Activated T-cell treated with anti-CD3 and anti-CD28 coated beads, Interleukin-2, amount 50 U/mL, for 1 hour (primary cell): ENCODE results near the gene SMIM20.

ENCODE experiments used
- DNase-seq: peaks from one replicate; pipeline ENCODE4 v3.0.0-alpha.2; 2020

The SMIM20 gene

DNA sequence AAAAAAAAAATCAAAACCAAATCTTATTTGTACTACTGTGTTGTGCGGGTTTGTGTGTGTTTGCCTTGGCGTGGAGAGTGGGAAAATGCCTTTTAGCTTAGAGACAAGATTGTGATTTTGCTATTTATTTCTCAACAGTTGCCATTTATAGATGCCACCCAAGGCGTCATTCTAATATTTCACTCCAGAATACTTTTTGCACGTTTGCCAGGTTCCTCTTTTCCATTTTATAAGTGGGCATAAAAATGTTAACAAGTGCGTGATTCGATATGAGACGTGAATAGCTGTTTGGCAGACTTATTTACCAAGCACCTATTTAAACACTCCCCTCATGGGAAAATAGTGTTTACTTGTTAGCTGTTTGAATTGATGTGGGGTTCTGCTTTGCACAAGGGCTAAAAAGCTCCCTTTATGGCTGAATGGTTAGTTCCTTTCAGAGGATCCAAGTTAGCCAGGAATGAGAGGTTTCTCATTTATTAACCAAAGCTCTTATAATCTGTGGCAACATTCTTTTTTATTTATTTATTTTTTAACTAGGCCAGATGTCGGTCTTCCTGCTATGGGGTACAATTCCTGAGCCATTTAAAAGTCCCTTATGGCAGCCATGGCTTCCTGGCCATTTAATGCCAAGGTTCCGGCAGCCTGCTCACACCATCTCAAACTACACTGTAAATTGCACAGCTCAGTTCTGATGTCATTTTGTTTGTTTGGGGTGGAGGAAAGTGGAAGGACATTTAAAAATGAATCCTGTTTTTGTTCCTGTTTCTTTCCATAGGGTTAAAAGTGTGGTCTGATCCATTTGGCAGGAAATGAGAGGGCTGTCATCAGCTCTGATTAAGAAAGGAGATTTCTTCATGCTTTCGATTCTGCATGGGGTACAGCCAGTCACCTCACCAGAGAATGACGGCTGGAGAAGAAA lies 14.6 kb downstream of the SMIM20 start:
- DNase-seq: no peak

DNA sequence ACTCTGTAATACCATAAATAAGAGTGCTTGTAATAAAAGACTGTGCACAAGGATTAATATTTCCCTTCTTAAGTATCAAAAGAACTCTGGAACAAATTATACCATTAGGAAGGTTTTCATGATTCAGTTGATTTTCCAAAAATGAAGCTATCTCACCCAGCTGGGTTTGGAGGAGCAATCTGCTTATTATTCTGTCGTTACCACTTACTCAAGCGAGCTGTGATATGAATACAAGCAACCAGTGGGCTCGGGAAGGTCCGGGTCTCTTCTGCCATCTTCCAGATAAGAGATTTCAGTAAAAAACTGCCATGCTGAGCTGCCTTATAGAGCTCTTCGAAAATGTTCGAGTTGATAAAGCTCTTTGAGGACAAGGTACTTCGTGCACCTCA lies 15.3 kb downstream of the SMIM20 start:
- no peak for DNase-seq

DNA sequence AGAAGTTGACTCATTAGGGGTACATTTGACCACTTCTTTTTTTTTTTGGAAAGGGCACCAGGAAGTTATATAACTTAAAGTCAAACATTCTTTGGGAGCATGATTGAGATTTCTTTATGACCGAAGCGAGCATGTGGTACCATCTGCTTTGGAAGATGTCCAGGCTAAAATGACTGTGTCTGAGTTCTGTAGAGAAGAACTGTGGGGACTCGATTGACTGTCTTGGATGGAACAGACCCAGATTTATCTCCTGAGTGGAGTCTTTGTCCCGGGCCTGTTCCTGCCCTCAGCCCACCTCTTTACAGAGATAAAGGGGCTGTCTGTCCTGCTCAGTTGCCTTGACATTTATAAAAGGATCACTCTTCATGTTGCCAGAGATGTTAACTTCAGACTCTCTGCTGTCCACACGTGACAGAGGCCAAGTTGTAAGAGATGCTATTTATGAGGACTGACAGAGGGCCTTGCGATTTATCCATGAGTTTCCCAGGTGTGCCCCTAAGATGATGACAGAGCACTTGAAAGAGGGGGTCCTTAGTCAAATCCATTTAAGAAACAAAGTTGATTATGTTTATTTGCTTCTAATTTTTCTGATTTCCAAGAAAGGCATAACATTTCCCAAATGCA lies 16.8 kb downstream of the SMIM20 start:
- no peak for DNase-seq

DNA sequence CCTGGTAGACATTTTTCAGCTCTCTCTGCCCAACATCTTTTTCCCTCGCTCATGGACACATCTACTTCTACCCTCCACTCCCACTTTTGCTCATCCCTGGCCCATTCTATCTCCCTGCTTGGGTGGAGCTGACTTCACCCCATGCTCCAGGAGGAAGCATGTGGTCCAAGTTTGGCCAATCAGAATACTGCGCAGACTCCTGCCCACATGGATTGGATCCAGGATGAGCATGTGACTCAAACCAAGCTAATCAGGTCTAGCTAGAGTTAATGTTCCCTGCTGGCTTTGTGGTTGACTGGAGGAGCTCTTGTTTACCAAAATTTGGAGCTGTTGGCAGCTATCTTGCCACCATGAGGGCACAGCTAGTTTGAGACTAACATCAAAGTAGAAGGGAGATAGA lies 22.7 kb downstream of the SMIM20 start:
- no peak for DNase-seq

DNA sequence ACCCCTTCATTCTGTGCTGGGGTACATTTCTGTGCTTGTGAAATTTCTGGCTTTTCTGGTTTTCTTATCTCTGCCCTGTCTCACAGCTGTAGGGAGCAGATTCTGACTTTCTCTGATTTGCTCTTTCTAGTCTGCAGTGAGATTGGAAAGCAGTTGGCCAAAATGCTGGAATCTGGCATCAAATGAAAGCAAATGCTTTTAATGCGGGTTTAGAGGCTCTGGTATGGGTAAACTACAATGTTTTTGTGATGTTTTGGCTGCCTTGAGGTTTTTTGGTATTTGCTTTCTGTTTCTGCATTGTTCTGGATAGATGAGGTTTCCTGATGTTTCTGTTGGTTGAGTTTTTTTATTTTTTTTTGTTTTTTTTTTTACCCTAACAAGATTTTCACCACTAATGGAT lies 23.8 kb downstream of the SMIM20 start:
- no peak for DNase-seq

DNA sequence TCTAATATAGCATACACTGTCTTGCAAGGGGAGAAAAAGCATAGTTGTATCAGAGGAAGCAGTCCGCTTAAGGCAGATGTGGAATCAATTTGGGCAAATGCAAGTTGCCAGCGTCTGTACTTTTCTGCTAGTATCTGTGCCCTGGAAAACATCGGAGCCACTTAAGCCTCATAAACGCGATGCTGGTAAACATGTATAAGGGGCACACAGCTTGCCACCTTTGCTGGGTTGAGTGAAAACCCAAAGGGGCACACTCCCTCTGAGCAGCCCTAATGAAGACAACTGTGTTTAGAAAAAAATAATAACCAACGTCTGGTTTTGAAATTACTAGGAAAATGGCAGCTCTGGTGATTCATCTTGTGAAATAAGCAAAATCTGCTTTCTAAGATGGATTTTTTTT lies 24.3 kb downstream of the SMIM20 start:
- no peak for DNase-seq

DNA sequence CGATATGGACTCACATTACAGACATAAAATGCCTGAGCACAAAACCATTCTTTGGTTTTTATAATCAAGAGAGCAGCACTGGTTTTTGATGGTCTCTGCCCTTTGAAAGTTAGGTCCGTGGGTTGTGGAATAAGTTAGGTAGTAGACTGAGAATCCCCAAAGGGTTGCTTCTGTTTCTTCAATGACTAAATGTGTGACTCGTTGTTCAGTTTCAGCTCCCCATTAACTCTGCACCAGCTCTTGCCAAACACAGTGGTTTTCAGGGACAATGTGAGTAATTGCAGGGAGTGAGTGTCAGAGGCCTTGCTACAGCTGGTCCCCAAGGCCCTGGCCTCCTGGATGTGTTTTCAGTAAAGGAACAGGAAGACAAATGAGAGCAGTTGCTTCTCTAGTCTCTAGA lies 24.8 kb downstream of the SMIM20 start:
- DNase-seq: no peak

DNA sequence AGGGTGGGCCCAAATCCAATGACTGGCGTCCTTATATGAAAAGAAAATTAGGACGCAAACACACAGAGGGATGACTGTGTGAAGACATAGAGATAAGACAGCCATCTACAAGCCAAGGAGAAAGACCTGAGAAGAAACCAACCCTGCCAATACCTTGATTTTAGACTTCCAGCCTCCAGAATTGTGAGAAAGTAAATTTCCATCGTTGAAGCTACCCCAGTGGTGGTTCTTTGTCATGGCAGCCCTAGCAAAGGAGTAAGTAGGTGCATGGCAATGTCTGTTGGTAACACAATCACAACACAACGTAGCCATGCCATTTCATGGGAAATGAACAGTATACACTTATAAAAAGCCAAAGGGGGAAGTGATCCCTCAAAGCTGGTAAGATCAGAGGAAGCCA lies 25.3 kb downstream of the SMIM20 start:
- DNase-seq: no peak

DNA sequence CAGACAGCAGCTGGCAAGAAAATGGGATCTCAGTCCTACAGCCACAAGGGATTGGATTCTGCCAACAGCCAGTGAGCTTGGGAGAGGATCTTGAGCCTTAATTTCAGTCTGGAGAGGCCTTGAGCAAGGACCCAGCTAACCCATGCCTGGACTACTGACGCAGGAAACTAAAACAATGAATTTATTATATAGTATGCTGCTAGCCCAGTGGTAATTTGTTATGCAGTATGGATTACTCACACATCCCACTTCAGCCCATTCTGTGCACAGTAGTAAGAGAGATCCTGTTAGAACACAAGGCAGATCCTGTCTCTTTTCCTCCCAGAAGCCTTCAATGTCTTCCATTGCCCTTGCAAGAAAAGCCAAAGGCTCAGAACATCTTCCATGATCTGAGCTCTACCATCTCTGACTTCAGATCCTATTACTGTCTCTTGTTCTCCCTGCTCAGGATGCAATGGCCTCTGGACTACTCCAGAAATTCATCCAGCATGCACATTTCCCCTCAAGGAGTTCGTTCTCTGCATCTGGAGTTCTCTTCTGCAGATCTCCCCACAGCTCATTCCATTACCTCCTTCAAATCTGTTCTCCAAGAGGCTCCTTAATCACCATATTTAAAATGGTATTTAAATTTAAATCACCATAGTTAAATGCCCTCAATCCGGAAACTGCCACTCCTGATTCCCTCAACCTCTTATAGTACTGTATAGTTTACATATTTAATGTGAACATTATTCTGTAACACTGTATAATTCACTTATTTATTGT lies 27.6 kb downstream of the SMIM20 start:
- no peak for DNase-seq

DNA sequence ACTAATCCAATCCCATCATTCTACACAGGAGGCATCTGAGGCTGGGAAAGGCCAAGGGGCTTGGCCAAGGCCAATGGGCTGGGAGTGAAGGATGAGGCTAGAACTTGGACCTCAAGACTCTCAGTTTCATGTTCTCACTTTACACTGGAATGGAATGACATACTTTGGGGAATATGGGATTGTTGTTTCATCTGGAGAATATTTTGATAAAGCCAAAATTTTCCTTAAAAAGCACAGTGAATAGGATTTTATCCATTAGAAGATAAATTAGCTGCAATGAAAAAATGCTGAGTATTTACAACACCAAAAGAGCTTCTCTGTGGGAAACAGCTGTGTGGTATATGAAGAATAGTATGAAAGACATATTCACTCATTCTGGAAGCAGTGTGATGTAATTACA lies 29.3 kb downstream of the SMIM20 start:
- no peak for DNase-seq

DNA sequence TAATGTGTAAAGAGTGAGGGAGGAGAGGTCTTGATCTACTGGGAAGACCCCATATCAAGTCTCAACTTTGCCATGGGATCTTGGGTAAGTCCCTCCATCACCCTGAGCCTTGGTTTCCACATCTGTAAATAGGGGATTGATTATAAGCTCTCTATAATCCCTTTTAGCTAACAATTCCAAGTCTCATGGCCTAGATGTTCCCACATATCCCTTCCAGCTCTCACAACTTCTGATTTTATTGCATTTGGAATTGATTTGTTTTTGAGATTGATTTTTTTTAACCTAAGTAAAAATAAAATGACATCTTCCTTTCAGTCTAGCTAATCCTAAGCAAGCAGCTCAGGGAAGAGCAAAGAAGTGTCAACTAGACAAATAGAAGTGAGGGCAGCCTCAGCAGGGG lies 29.8 kb downstream of the SMIM20 start:
- no peak for DNase-seq

DNA sequence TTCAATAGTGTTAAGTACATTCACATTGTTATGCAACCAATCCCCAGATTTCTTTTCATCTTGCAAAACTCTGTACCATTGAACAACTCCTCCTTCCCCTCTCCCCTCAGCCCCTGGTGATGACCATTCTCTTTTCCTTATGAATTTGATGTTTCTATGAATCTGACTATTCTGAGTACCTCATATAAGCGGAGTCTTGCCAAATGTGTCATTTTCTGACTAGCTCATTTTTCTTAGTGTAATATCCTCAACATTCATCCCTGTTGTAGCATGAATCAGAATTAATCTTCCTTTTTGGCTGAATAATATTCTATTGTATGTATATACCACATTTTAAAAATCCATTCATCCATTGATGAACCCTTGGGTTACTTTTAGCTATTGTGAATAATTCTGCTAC lies 34.0 kb downstream of the SMIM20 start:
- DNase-seq: no peak

DNA sequence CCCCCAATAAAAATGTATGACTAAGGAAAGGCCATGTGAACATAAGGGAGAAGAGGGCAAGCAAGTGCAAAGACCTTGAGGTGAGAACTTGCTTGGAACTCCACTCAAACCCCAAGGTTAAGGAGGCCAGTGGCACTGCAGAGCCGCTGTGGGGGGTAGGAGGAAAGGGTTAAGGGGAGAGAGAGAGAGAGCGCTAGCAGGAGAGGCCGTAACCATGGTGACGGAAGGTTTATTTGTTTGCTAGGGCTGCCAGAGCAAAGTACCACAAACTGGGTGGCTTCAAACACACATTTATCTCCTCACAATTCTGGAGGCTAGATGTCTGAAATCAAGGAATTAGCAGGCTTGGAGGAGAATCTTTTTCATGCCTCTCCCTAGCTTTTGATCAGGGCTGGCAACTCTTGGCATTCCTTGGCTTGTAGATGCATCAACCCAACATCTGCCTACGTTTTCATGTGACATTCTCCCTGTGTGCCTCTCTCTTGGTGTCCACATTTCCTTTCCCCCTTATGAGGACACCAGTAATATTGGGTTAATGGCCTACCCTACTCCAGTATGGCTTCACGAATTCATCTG lies 35.2 kb downstream of the SMIM20 start:
- DNase-seq: no peak

DNA sequence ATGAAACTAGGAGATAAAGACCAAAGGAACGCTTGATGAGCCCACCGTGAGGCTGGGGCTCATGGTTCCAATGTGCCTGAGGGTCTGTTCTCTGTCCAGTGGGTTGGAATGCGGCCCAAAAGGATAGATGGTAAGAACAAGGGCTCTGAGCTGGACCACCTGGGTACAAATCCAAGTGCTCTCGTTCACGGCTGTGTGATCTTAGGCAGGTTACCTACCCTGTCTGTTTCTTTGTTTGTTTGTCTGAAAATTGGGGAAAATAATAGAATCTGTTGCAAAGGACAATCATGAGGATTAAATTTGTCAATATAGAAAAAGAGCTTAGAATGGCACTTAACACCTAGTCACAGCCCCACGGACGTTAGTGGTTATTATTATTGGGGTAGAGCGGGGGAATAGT lies 36.0 kb downstream of the SMIM20 start:
- DNase-seq: no peak

DNA sequence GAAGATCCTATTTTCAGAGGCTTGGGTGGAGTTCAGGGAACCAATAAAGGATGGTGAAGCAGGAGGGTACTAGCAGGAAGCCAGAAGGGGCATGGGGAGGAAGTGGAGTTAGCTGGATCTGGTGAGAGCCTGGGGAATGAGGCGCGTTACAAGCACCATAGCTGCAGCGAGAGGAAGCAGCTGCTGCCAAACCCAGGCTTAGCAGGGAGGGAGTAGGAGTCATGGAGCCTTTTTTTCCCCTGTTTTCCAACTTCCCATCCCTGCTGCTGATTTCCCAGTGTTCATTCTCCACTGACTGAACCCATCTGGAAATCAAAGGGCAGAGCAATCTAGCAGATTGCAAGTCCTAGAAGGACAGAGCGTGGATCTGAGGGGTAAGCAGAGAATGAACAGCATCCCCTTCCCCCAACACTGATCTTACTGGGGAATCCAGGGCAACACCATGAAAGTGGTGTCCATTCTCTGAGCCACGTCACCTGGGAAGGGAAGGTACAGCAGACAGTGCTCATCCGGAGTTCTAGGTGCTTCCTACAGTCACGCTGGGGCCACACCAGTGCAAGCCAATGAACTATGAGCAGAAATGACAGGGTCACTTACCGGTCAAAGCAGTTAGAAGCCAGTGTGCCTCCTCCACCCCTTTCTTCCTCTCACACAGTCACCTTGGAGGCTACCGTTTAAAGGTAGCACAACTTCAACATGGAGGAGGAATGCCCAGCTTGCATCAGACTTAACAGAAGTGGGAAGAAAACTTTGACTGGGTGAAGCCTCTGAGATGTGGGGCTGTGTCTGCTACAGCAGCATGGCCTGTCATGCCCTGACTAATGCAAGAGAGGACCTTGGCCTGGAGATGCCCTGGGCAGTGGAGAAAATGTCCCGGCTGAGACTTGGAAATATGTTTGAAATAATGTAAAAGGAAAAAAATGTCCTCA lies 36.7 kb downstream of the SMIM20 start:
- no peak for DNase-seq

DNA sequence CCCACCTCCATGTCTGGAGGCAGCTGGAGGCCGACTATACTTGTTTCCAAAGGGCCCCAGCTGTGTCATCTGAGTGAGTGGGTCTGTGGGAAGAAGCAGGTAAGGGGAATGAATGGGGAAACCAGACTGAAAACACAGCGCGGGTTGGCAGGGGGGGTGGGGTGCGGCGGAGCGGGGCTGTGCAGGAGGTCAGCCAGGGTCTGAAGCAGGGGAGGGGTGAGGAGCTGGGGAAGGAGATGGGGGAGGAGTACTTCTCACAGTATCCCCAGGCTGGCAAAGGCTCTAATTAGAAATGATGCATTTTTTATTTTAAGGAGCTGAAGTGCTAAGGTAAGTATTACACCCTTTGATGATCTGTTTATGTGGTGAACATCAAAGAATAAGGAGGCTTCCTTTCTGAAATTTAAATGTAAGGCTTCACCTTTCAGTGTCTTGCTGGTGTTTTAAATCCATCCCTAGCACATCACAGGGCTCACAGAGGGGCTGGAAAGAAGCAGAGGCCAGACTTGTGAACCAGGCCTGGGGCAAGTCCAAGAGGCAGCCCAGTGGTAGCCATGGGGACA lies 37.5 kb downstream of the SMIM20 start:
- no peak for DNase-seq

DNA sequence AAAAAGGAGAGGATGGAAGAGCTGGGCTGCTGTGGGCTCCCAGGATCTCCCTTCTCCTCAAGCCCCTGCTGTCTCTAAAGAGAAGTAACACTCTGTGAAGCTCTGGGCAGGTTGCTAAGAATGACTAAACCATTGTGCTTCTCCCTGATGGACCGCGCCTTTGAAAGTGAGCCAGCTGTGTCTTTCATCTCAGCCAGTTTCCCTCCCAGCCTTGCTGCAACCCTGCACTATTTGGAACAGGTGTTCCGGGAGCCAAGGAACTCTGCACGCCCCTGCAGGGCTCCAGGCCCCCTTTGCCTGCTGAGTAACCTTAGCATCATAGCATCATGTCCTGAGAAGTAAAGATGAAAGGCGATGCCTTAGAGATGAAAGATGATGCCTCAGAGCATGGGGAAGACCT lies 39.7 kb downstream of the SMIM20 start:
- no peak for DNase-seq

DNA sequence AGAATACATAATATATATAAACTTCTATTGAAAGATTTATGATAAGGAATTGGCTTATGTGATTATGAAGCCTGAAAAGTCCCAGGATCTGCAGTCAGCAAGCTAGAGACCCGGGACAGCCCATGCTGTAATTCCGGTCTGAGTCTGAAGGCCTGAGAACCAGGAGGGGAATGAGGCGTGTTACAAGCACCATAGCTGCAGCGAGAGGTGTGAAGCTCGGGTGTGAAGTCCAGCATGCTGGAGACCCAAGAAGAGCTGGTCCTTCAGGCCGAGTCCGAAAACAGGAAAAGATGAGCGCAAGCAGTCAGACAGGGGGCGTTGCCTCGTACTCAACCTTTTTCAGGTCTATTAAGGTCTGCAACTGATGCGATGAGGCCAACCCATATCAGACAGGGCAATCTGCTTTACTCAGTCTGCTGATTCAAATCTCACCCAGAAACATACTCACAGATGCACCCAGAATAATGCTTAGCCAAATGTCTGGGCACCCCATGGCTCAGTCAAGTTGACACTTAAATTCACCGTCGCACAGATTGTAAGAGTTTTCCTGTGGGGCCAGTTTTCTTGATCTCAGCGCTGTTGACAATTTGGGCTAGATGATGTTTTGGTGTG lies 40.4 kb downstream of the SMIM20 start:
- no peak for DNase-seq

DNA sequence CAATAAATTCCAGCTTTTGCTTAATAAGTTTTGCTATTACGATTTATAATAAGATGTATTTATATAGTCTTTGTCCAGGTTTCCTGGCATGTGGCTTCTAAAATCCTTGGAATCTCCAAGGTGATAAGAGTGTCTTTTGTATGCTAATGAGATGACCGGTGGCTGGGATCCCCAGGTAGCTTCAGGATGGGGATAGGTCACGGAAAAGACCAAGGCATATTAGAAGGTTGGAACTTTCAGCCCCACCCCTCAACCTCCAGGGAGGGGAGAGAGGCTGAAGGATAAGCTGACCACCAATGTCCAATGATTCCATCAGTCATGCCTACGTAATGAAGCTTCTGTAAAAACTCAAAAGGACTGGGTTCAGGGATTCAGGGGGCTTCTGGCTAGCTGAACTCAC lies 41.7 kb downstream of the SMIM20 start:
- DNase-seq: no peak

DNA sequence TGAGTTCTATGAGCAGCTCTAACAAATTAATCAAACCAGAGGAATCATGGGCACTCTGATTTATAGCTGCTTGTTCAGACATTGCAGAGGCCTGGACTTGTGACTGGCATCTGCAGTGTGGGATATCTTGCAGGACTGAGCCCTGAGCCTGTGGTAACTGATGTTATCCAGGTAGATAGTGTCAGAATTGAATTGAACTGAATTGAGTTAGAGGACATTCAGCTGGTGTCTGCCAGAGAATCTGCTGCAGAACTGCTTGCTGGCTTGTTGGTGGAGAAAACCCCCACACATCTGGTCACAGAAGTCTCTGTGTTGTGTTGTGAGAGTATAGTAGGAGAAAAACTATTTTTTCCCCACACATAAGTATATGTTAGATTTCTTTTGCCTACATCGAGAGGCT lies 42.2 kb downstream of the SMIM20 start:
- DNase-seq: no peak

DNA sequence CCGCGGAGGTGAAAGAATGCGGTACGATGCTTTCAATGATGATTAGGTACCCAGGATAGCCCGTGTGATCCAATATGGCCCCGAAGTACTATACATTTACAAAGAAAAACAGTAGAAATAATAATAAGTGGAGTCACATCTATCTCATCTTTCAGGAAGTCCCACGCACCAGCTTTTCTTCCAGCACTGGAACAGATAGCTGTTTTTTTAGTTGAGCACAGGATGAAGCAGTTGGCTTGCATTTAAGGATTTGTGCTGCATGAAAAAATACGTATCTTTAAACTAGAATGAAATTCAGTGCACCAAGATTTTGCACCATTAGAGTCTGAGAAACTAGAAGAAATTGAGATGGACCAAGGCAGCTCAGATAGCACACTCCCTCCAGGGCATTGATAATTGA lies 44.1 kb downstream of the SMIM20 start:
- DNase-seq: no peak

DNA sequence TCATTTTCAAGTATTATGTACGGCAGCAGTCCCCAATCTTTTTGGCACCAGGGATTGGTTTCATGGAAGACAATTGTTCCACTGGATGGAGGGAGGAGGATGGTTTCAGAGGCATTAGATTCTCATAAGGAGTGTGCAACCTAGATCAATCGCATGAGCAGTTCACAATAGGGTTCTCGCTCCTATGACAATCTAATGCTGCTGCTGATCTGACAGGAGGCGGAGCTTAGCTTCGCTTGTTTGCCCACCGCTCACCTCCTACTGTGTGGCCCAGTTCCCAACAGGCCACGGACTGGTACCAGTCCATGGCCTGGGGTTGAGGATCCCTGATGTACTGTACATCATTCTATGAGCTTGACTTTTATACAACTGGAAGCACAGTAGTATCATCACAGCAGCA lies 48.4 kb downstream of the SMIM20 start:
- no peak for DNase-seq
